Loucy (cell line): ENCODE data around the gene ZNF573.

Experiments
- EZH2phosphoT487 ChIP-seq: fragments of 200-600 bp; IDR thresholded peaks from 2 replicates; pipeline ENCODE4 v1.6.1; 2018; ENCODE audit warnings: antibody characterized with exemption, mild to moderate bottlenecking, moderate library complexity, borderline replicate concordance
- TF ChIP-seq, protein P1 (sequence below): fragments of 200-600 bp; sonication (generic); conservative IDR thresholded peaks from 2 replicates; pipeline ENCODE4 v1.5.1; 2014; ENCODE audit warnings: mild to moderate bottlenecking, antibody characterized with exemption, low read length

DNA sequence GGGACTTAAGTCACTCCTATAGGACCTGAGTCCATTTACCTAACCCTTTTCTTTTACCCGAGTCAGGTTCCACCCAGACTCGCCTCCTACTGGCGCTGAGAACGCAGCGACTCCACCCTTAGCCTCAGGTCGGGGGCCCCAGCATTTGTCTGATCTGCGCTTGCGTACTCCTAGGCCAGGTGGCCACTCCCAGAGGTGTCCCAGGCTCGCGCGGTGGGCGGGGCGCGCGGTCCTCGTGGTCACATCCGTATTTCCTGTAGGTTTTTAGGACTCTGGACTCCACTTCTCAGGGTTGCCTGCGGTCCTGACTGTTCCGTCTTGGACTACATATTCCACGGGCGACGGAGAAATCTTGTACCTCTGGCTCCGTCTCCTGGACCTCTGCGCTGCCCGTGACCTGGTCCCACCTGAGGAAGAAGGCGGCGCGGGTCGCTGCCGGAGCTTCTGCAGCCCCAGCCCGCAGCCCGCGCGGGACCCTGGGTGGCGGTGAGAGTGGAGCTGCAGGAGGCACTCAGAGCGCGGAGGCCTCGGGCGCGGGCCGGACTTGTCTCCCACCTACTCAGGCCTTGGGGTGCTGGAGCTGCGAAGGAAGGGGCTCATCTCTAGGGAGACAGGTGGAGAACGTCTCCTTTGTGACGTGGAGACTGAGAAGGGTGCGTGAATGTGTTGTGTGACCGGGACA is 11.0 kb upstream of the ZNF573 start:
- TF ChIP-seq, protein P1, sequence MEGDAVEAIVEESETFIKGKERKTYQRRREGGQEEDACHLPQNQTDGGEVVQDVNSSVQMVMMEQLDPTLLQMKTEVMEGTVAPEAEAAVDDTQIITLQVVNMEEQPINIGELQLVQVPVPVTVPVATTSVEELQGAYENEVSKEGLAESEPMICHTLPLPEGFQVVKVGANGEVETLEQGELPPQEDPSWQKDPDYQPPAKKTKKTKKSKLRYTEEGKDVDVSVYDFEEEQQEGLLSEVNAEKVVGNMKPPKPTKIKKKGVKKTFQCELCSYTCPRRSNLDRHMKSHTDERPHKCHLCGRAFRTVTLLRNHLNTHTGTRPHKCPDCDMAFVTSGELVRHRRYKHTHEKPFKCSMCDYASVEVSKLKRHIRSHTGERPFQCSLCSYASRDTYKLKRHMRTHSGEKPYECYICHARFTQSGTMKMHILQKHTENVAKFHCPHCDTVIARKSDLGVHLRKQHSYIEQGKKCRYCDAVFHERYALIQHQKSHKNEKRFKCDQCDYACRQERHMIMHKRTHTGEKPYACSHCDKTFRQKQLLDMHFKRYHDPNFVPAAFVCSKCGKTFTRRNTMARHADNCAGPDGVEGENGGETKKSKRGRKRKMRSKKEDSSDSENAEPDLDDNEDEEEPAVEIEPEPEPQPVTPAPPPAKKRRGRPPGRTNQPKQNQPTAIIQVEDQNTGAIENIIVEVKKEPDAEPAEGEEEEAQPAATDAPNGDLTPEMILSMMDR, result no peak
- no peak for TF ChIP-seq EZH2phosphoT487
